GM10847 (cell line): ENCODE results near the gene STK40.

ENCODE experiments used
- POLR2A ChIP-seq: IDR thresholded peaks from 2 replicates; pipeline ENCODE4 v1.6.1; 2011; ENCODE audit not compliant: insufficient read length; ENCODE audit errors: extremely low read depth

Gene STK40

DNA sequence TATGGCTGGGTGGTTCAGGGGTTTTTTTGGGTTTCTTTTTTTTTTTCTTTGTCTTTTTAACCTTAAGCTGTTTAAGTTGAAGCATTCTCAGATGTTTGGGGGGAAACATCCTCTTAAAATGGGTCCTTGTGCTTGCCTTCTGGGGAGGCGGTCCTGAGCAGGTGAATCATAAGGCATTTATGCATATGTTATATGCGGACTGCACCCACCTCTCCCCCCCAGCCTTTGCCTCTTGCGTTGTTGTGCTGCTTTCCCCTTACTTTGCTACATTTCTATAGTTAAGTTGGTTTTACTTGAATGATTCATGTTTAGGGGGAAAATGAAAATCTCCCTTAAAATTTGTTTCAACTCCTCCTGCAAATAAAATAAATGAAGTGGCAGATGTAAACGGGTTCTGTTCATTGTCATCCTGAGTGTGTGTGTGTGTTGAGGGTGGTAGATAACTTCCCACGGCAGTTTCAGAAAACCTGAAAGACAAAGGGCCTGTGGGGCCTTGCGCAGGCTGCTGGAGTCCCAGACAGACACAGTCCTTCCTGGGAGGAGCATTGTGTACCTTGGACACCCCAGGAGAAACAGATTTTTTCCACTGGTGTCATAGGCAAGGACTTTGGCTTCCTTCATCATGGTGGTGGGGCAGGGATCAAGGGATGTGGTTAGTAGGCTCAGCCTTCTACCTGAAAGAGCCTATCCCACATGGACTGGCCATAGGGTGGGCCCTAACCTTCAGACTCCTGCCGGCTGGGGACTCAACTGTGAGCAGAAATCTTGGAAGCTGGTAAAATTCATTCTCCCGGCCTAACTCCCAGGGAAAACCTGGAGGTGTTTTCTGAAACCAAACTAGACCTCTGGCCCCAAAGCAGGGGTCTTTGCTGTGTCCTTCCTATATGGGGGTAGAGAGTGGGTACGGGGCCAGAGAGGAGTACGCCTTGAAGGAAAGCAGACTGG, 80.5 kb downstream of the STK40 start:
- TF ChIP-seq POLR2A = no peak

DNA sequence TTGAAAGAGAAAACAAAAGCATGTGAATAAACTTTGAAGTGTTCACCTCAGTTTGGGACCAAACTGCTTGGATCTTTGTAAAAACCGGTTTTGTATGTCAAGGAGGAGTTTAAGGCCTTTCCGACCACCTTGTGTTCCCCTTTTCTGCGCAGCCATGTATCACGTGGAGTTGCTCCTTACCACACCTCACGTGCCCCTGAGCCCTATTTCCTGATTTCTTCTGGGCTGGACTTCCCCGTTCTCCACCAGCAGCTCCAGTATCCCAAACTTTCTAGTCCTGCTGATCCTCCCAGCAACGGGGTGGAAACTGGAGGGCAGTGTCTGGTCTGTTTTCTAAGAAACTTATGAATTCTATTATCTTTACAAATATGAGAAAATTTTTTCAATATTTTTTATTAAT, 81.2 kb downstream of the STK40 start:
- TF ChIP-seq POLR2A = no peak

DNA sequence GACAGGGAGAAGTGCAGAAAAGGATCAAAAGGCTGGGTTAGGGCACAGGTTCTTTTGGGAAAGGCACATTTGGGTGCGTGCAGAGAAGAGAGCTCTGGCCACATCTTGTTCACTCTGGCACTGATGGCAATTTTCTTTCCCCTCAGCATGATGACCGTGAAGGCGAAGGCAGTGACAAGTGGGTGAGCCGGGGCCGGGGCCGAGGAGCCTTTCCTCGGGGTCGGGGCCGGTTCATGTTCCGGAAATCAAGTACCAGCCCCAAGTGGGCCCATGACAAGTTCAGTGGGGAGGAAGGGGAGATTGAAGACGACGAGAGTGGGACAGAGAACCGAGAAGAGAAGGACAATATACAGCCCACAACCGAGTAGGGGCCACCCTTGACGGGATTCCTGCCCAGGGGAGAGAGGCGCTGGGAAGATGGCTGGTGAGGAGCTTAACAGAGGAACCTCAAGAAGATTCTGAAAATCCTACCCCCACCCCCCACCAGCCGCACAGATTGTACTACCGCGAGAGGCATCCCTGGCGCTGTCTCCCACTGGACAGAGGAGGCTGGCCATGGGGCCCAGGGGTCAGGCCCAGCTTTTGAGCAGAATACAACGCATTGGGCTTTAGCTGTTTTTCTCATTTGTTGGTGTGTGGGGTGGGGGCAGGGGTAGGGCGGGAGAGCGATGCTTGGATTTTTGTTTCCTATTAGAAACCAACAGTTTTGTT, 81.9 kb downstream of the STK40 start:
- no peak for TF ChIP-seq POLR2A

GRCh38 chr1:36303244-36303643, 82.5 kb downstream of the STK40 start:
- no peak for TF ChIP-seq POLR2A

- TF ChIP-seq POLR2A = no peak
Observed at GRCh38 chr1:36301220-36301619, 84.5 kb downstream of the STK40 start.

GRCh38 chr1:36300526-36300925, 85.2 kb downstream of the STK40 start:
- TF ChIP-seq POLR2A = no peak

DNA sequence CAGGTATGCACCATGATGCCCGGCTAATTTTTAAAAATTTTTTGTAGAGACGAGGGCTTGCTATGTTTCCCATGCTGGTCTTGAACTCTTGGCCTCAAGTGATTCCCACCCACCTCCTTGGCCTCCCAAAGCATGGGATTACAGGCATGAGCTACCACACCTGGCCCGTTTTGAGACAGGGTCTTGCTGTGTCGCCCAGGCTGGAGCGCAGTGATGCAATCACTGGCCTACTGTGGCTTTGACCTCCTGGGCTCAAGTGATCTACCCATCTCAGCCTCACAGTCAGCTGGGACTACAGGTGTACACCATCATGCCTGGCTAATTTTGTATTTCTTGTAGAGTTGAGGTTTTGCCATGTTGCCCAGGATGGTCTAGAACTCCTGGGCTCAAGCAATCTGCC, 87.1 kb downstream of the STK40 start:
- no peak for TF ChIP-seq POLR2A

DNA sequence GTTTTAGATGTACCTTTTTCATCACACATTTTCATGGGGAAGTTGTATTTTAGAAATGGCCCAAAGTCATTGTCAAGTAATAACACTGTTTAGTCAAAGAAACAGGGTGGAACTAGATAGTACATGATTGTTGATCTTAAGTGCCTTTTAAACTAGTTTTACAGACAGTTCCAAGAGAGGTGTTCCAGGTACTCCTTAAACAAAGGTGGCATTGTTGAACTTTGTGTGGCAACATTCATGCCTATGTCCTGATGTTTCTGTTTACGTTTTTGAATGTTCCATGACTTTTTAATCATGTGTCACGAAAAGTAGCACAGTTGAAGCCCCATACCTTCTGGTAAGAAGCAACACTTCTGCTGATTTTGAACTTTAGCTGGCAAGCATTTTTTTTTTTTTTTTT, 88.7 kb downstream of the STK40 start:
- no peak for TF ChIP-seq POLR2A

GRCh38 chr1:36295390-36295789, 90.3 kb downstream of the STK40 start:
- no peak for TF ChIP-seq POLR2A
